Measurements from ENCODE around the gene DENND1A. TPM values are rescaled to one million over a fixed set of nuclear protein-coding genes. Genes with fewer than 3 reads are reported as not detected.

The DENND1A gene
- total RNA-seq, 1 experiment from 2014 or later: 42.5 TPM

DNA sequence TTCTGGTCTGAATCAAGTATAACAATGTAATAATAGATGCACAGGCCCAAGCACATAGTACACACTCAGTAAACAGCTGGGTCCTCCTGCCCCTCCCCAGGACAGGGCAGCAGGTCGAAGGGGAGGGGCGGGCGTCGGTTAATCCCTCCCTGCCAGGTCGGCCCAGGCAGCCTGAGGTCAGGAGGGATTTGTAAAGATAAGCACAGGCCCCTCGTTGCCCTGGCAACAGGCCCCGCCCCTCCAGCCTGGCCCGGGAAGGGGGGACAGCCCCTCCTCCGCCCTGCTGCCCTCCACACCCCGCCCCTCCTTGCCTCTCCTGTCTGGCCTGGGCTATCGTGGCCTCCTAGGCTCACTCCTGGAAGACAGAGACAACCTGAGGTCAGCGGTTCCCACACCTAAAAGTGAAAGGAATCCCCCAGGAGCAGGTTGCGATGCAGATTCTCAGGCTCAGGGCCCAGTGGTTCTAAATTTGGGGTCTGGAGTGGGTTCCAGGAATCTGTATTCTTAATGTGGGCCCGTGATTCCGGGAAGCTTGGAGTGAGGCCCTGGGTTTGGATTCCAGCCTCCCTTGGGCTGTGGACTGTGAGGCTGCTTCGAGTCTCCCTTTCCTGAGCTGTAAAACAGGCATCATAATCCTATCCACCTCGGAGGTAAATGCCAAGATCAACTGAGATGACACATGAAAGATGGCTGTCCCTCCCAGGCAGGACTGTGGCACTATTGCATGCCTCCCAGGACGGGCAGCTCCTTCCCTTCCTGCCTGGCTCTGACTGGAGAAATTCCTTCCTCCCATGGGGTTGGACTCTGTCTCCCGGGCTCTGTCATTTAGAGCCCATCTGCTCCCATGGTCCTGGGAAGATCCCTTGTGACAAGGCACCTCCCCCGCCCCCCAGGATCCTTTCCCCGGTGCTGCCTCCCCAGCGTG is 569.5 kb downstream of the DENND1A start:
- H3K27me3 Mint-ChIP-seq (ENCODE audit: insufficient read depth, unreplicated experiment): peaks cover 3% of the 10 kb centered on the region
- no peak for DNase-seq (ENCODE audit: unreplicated experiment)
- no peaks in the 10 kb centered on the region for H3K36me3 Mint-ChIP-seq (ENCODE audit: insufficient read depth, unreplicated experiment)
- no peaks in the 10 kb centered on the region for H3K4me1 Mint-ChIP-seq (ENCODE audit: insufficient read depth, unreplicated experiment)
- TF ChIP-seq CTCF (IDR thresholded peaks at IDR 0.05; ENCODE audit: unreplicated experiment): no peak
- no peak overlapping the region for H3K4me3 Mint-ChIP-seq (ENCODE audit: unreplicated experiment)
- intact Hi-C loops (cut with micrococcal nuclease): no loop called here
- POLR2A ChIA-PET: interaction anchor here (0.6 kb wide), 1 partner anchor 40 kb away, joined by 3 read pairs; no protein-coding TSS in a partner anchor
- H3K27ac Mint-ChIP-seq (ENCODE audit: low read depth, unreplicated experiment): no peak overlapping the region
- BruUV-seq (replicated peaks): no TSS peak
- CTCF ChIA-PET: interaction anchor here (0.5 to 3.3 kb wide), 3 partner anchors 11 to 434 kb away, joined by 3 to 33 read pairs (median 4); no protein-coding TSS in a partner anchor
- no peaks in the 10 kb centered on the region for H3K9me3 Mint-ChIP-seq (ENCODE audit: unreplicated experiment)

DNA sequence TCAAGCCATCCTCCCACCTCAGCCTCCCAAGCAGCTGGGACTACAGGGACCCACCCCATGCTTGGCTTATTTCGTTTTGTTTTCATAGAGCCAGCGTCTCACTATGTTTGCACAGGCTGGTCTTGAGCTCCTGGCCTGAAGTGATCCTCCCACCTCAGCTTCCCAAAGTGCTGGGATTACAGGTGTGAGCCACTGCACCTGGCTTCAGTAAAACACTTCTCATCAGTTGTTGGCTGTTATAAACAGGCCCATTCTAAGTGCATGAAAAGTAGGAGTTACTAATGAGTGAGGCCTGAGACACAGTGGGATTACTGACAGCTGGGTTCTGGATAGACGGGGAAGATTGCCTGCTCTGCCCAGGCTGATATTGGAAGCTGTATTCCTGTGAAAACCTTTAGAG is 570.4 kb downstream of the DENND1A start:
- Mint-ChIP-seq H3K4me3 (ENCODE audit: unreplicated experiment) (no peak overlapping the region), H3K27me3 (ENCODE audit: insufficient read depth, unreplicated experiment) (peaks cover 11% of the 10 kb centered on the region), H3K4me1 (ENCODE audit: insufficient read depth, unreplicated experiment) (no peaks in the 10 kb centered on the region), H3K9me3 (ENCODE audit: unreplicated experiment) (no peaks in the 10 kb centered on the region), H3K27ac (ENCODE audit: low read depth, unreplicated experiment) (no peak overlapping the region), H3K36me3 (ENCODE audit: insufficient read depth, unreplicated experiment) (no peaks in the 10 kb centered on the region)
- ChIA-PET CTCF (interaction anchor here (0.9 to 3.3 kb wide), 2 partner anchors 10 to 43 kb away, joined by 3 to 33 read pairs; no protein-coding TSS in a partner anchor), POLR2A (no interaction called here)
- no peak for DNase-seq (ENCODE audit: unreplicated experiment)
- TF ChIP-seq CTCF (IDR thresholded peaks at IDR 0.05; ENCODE audit: unreplicated experiment): no peak
- intact Hi-C loops (cut with micrococcal nuclease): no loop called here
- no TSS peak for BruUV-seq (replicated peaks)

DNA sequence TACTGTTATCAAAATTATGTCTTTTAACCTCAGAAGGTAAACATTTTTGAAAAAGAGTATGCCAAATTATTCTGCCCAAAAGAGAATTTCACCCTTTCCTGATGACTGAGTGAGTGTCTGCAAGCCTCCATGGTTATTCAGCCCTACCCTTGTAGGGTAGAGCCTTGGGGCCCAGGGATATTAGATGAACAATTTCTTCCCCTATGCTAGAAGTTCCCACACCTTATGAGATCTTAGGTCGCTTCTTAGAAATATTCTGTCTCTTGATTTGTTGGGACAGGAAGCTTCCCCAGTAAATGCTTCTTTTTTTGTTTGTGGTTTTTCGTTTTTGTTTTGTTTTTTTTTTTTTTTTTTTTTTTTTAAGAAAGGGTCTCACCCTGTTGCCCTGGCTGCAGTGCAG is 570.8 kb downstream of the DENND1A start:
- Mint-ChIP-seq H3K27me3 (ENCODE audit: insufficient read depth, unreplicated experiment) (peaks cover 16% of the 10 kb centered on the region), H3K4me3 (ENCODE audit: unreplicated experiment) (no peak overlapping the region), H3K27ac (ENCODE audit: low read depth, unreplicated experiment) (no peak overlapping the region), H3K4me1 (ENCODE audit: insufficient read depth, unreplicated experiment) (no peaks in the 10 kb centered on the region), H3K36me3 (ENCODE audit: insufficient read depth, unreplicated experiment) (no peaks in the 10 kb centered on the region), H3K9me3 (ENCODE audit: unreplicated experiment) (no peaks in the 10 kb centered on the region)
- intact Hi-C loops (cut with micrococcal nuclease): no loop called here
- ChIA-PET POLR2A (no interaction called here), CTCF (interaction anchor here (0.9 to 3.3 kb wide), 2 partner anchors 9 to 43 kb away, joined by 3 to 33 read pairs; no protein-coding TSS in a partner anchor)
- no peak for TF ChIP-seq CTCF (IDR thresholded peaks at IDR 0.05; ENCODE audit: unreplicated experiment)
- no TSS peak for BruUV-seq (replicated peaks)
- no peak for DNase-seq (ENCODE audit: unreplicated experiment)

DNA sequence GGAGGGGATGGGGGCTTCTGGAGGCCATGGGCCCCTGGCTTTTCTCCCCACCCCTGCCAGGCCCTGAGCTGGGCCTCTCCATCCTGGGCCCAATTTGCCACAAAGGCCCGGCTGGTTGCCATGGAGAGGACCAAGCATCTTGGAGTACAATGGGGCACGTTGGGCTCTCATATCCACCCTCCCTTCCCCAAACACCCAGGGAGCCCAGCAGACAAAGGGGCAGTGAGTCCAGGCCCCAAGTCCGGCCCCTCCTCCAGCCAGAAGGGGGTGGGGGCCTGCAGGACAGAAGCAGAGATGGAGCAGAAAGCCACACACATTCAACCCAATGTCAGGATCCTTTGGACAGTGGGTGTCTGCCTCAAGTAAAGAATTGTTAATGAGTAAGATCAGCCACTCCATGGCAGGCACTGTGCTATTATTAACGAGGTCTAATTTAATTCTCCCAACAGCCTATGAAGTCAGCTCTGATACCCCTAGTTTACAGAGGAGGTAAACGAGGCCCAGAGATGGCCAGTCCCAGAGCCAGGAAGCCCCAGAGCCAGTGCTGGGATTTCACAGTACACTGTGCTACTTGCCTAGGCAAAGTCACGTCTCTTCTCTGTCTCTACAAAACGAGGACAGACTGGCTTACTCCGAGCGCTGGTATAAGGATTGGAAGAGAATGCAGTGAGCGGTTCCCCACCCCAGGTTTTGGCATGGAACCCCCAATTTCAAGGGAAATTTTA is 571.6 kb downstream of the DENND1A start:
- intact Hi-C loops (cut with micrococcal nuclease): no loop called here
- H3K27ac Mint-ChIP-seq (ENCODE audit: low read depth, unreplicated experiment): no peak overlapping the region
- H3K4me3 Mint-ChIP-seq (ENCODE audit: unreplicated experiment): no peak overlapping the region
- TF ChIP-seq CTCF (IDR thresholded peaks at IDR 0.05; ENCODE audit: unreplicated experiment): no peak
- DNase-seq (ENCODE audit: unreplicated experiment): no peak
- H3K36me3 Mint-ChIP-seq (ENCODE audit: insufficient read depth, unreplicated experiment): no peaks in the 10 kb centered on the region
- peaks cover 24% of the 10 kb centered on the region for H3K27me3 Mint-ChIP-seq (ENCODE audit: insufficient read depth, unreplicated experiment)
- no peaks in the 10 kb centered on the region for H3K9me3 Mint-ChIP-seq (ENCODE audit: unreplicated experiment)
- POLR2A ChIA-PET: no interaction called here
- CTCF ChIA-PET: interaction anchor here (3.3 kb wide), 1 partner anchor 9 kb away, joined by 33 read pairs; no protein-coding TSS in a partner anchor
- BruUV-seq (replicated peaks): no TSS peak
- H3K4me1 Mint-ChIP-seq (ENCODE audit: insufficient read depth, unreplicated experiment): no peaks in the 10 kb centered on the region
